Testis (tissue), 3 donors: ENCODE results near the gene DDIAS. TPM values are rescaled to one million over a fixed set of nuclear protein-coding genes. Genes with fewer than 3 reads are reported as not detected.

Experiments
- DNase-seq: peaks from one replicate; pipeline ENCODE4 v3.0.0-alpha.2; 2019
- H3K27ac ChIP-seq, 2 donors: fragments of 200-600 bp; sonication (generic); one replicate each; pipeline ENCODE4 v1.5.1; 2019
- H3K27me3 ChIP-seq: fragments of 200-600 bp; sonication (generic); one replicate; pipeline ENCODE4 v1.5.1; 2019
- H3K36me3 ChIP-seq: fragments of 200-600 bp; sonication (generic); one replicate; pipeline ENCODE4 v1.5.1; 2017; ENCODE audit warnings: low read depth; ENCODE audit errors: missing control alignments
- H3K4me1 ChIP-seq: fragments of 200-600 bp; sonication (generic); one replicate; pipeline ENCODE4 v1.5.1; 2019
- H3K4me3 ChIP-seq, 2 donors: fragments of 200-600 bp; sonication (generic); one replicate each; pipeline ENCODE4 v1.5.1; 2017 to 2019
- H3K9me3 ChIP-seq: fragments of 200-600 bp; sonication (generic); one replicate; pipeline ENCODE4 v1.5.1; 2017
- POLR2A ChIP-seq: fragments of 450-650 bp; IDR thresholded peaks from one replicate; pipeline ENCODE4 v1.6.1; 2017; ENCODE audit warnings: antibody characterized with exemption, mild to moderate bottlenecking, moderate library complexity
- WGBS, 2 donors: methylation state at CpG; one replicate each; pipeline ENCODE4 v1.1.5; 2018; 5-methylcytosine and 5-hydroxymethylcytosine counted together
- intact Hi-C: fragments of 100-400 bp; cut with DNase I; formaldehyde crosslinking; loops from one replicate; pipeline ENCODE4 v1.15.1; 2023; ENCODE audit warnings: low total_unique reads
- polyA plus RNA-seq: library from polyadenylated mRNA; stranded (reverse); fragments of 350-450 nt; fragmentation: Illumina TruSeq; extraction: RNeasy Lipid Tissue Mini Kit (QIAGEN cat#74804); gene quantifications from one replicate; pipeline ENCODE4 v1.2.3, GENCODE V29; 2014; ENCODE audit warnings: low read depth, low replicate concordance; ENCODE audit not compliant: insufficient read depth
- total RNA-seq, 2 donors: library from RNA; depleted of rRNA; stranded (reverse); fragments of >200 nt; gene quantifications; one replicate each; pipeline ENCODE4 v1.2.3, GENCODE V29; 2016
- TF ChIP-seq, protein P1 (sequence below), 3 experiments: fragments of 450-650 bp in 2 of 3; fragments of 200-600 bp in 1 of 3; sonication (generic) in 1 of 3; IDR thresholded peaks; one replicate each; pipeline ENCODE4 v1.5.1; 2016 to 2019; ENCODE audit warnings: antibody characterized with exemption in 3 of 3, mild to moderate bottlenecking in 2 of 3, moderate library complexity in 1 of 3

Gene DDIAS
- total and polyA plus RNA-seq, 3 donors from 2014 or later: 11.8 to 14.6 (median 13.4) TPM

DNA sequence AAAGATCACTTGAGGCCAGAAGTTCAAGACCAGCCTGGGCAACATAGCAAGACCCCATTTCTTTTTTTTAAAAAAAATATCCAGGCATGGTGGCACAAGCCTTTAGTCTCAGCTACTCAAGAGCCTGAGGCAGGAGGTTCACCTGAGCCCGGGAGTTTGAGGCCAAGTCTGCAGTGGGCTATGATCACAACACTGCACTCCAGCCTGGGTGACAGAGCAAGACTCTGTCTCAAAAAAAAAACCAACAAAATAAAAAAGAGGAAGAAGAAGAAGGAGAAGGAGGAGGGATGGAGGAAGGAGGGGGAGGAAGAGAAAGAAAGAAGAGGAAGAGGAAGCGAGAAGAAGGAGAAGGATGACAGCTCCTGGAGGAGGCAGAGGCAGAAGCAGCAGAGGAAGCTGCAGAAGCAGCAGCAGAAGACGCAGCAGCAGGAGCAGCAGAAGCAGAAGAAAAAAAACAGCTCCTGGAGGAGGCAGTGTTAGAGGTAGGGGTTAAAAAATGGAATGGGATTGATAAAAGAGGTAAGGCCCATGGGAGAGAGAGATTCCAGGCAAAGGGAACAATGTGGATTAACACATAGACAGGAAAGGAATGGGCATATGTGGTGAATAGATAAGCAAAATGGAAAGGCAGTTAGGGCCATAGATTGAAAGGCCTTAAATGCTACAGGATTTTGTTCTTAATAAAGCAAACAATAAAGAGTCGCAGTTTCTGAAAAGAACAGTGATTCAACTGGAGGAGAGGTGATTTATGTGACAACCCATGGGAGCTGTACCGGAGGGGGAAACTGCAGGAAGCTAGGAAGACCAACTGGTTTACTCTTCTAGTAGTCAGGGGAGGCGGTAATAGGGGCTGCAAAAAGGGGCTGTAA lies 12.2 kb upstream of the DDIAS start:
- Histone ChIP-seq H3K27ac (no peak overlapping the region), H3K4me3 (no peak overlapping the region), H3K4me1 (no peaks in the 10 kb centered on the region), H3K36me3 (no peaks in the 10 kb centered on the region), H3K27me3 (no peaks in the 10 kb centered on the region), H3K9me3 (no peaks in the 10 kb centered on the region)
- intact Hi-C loops: no loop called here
- WGBS, 2 donors: 66 to 77% methylated on average over 6 of the region's 6 CpGs
- no peak for TF ChIP-seq POLR2A
- TF ChIP-seq, protein P1, sequence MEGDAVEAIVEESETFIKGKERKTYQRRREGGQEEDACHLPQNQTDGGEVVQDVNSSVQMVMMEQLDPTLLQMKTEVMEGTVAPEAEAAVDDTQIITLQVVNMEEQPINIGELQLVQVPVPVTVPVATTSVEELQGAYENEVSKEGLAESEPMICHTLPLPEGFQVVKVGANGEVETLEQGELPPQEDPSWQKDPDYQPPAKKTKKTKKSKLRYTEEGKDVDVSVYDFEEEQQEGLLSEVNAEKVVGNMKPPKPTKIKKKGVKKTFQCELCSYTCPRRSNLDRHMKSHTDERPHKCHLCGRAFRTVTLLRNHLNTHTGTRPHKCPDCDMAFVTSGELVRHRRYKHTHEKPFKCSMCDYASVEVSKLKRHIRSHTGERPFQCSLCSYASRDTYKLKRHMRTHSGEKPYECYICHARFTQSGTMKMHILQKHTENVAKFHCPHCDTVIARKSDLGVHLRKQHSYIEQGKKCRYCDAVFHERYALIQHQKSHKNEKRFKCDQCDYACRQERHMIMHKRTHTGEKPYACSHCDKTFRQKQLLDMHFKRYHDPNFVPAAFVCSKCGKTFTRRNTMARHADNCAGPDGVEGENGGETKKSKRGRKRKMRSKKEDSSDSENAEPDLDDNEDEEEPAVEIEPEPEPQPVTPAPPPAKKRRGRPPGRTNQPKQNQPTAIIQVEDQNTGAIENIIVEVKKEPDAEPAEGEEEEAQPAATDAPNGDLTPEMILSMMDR (IDR thresholded peaks at IDR 0.05): no peak
- no peak for DNase-seq

- H3K4me1 ChIP-seq: no peaks in the 10 kb centered on the region
- H3K4me3 ChIP-seq: no peak overlapping the region
- no peaks in the 10 kb centered on the region for H3K27me3 ChIP-seq
- DNase-seq: no peak
- H3K27ac ChIP-seq: no peak overlapping the region
- WGBS, 2 donors: 89% methylated on average over 1 of the region's 1 CpG
- H3K36me3 ChIP-seq: no peaks in the 10 kb centered on the region
- TF ChIP-seq, protein P1 (IDR thresholded peaks at IDR 0.05): no peak
- intact Hi-C loops: no loop called here
- H3K9me3 ChIP-seq: no peaks in the 10 kb centered on the region
Measured at GRCh38 chr11:82890002-82890341, 11.6 kb upstream of the DDIAS start.

DNA sequence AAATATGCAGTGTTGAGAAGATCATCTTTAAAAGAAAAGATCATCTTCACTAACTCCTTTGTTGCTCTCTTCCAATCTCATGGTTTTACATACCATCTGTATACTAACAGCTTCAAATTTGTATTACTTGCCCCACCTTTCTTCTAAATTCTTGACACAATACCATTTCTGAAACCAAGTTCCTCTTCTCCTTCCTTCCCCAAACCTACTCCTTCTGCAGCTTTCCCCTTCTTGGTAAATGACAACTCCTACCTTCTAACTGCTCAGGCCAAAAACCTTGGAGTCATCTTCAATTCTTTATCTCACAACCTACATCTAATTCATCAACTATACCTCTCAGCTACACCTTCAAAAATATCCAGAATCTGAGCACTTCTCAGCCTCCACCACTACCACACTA lies 10.6 kb upstream of the DDIAS start:
- no peak for DNase-seq
- Histone ChIP-seq H3K36me3 (no peaks in the 10 kb centered on the region), H3K27ac (no peak overlapping the region), H3K4me3 (no peak overlapping the region), H3K27me3 (no peaks in the 10 kb centered on the region), H3K9me3 (no peaks in the 10 kb centered on the region), H3K4me1 (no peaks in the 10 kb centered on the region)
- intact Hi-C loops: no loop called here
- TF ChIP-seq POLR2A: no peak
- TF ChIP-seq, protein P1 (IDR thresholded peaks at IDR 0.05): no peak

DNA sequence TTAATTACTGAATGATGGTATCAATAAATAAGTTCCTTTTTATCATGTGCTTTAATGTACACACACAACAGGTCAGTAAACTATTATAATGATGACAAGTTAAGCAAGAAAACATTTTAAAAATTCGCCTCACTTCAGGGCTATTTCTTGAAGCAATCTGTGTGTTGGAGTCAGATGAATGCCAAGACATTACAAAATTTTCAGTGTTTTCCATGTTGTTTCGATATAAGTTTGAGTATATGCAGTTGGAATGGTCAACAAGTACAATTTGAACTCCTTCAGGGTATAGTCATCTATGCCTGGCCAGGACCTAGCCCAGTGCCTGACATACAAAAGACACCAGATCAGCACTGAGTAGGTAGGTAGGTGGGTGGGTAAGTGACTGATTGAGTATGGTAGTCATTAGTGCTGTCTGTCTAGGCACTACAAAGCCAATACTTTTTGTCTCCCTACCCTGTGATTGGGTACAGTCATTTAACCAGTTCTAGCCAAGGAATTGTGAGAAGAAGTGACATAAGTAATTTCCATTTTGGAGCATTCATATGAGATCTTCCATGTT lies 8.8 kb upstream of the DDIAS start:
- no peak for TF ChIP-seq POLR2A
- TF ChIP-seq, protein P1 (IDR thresholded peaks at IDR 0.05): no peak
- no peak overlapping the region for H3K27ac ChIP-seq
- 94 to 96% methylated on average over 2 of the region's 2 CpGs for WGBS, 2 donors
- no peak for DNase-seq
- intact Hi-C loops: no loop called here
- H3K9me3 ChIP-seq: no peaks in the 10 kb centered on the region
- H3K4me3 ChIP-seq: no peak overlapping the region
- no peaks in the 10 kb centered on the region for H3K4me1 ChIP-seq
- no peaks in the 10 kb centered on the region for H3K27me3 ChIP-seq
- no peaks in the 10 kb centered on the region for H3K36me3 ChIP-seq
